Thymus (tissue), 11 donors: ENCODE measurements around the gene LFNG. TPM values are rescaled to one million over a fixed set of nuclear protein-coding genes. Genes with fewer than 3 reads are reported as not detected.
"Not testable (repeated sequence)": the region's sequence is repeated elsewhere in the genome, so short reads cannot be mapped to it uniquely, and the experiment has no call there.

Experiments used
- DNase-seq, 9 donors: peaks; one replicate each; pipeline ENCODE4 v3.0.0-alpha.2; 2013; ENCODE audit warnings: low spot score in 9 of 9, low read depth in 6 of 9, missing footprints in 1 of 9
- H3K27ac ChIP-seq, 2 donors: one replicate each; pipeline ENCODE4 v1.5.1; 2013; ENCODE audit warnings: control low read depth in 1 of 2, low read depth in 1 of 2, low read length in 1 of 2, mild to moderate bottlenecking in 1 of 2, moderate library complexity in 1 of 2
- H3K27me3 ChIP-seq, 2 donors: one replicate each; pipeline ENCODE4 v1.5.1; 2013; ENCODE audit warnings: low read length in 1 of 2; ENCODE audit not compliant: control insufficient read depth in 2 of 2, insufficient read depth in 1 of 2
- H3K36me3 ChIP-seq, 2 donors: one replicate each; pipeline ENCODE4 v1.5.1; 2013; ENCODE audit warnings: low read length in 1 of 2, mild to moderate bottlenecking in 1 of 2, moderate library complexity in 1 of 2; ENCODE audit not compliant: control insufficient read depth in 2 of 2, insufficient read depth in 2 of 2
- H3K4me1 ChIP-seq, 2 donors: one replicate each; pipeline ENCODE4 v1.5.1; 2013; ENCODE audit warnings: low read length in 2 of 2; ENCODE audit not compliant: control insufficient read depth in 2 of 2, insufficient read depth in 2 of 2
- H3K4me3 ChIP-seq, 2 donors: one replicate each; pipeline ENCODE4 v1.5.1; 2013; ENCODE audit warnings: low read length in 2 of 2, control low read depth in 1 of 2, mild to moderate bottlenecking in 1 of 2
- H3K9me3 ChIP-seq, 2 donors: one replicate each; pipeline ENCODE4 v1.5.1; 2013; ENCODE audit warnings: low read length in 1 of 2, mild to moderate bottlenecking in 1 of 2; ENCODE audit not compliant: control insufficient read depth in 2 of 2, insufficient read depth in 1 of 2
- WGBS: extraction: QIAGEN DNeasy Blood & Tissue Kit; methylation state at CpG from one replicate; pipeline ENCODE4 v1.1.7; 2013; 5-methylcytosine and 5-hydroxymethylcytosine counted together
- polyA plus RNA-seq: library from polyadenylated mRNA; stranded (reverse); fragments of 200-250 nt; gene quantifications from one replicate; pipeline ENCODE4 v1.2.3, GENCODE V29; 2013
- total RNA-seq: library from RNA; stranded (reverse); fragments of 120-200 nt; gene quantifications from one replicate; pipeline ENCODE4 v1.2.4, GENCODE V29; 2013
- donor health status: healthy.

Gene LFNG
- total and polyA plus RNA-seq, 2 donors, result 10.1 to 13.6 TPM

- peak; percentile 74 to 95 (median 86) for DNase-seq
- H3K9me3 ChIP-seq, result no peaks in the 10 kb centered on the region
- peaks cover 8 to 10% of the 10 kb centered on the region in 2 donors for H3K36me3 ChIP-seq
- peaks cover 0 to 4% of the 10 kb centered on the region in 2 donors for H3K27me3 ChIP-seq
- peak within 1 kb of the TSS; percentile 72 to 86 for H3K4me3 ChIP-seq
- WGBS, result under 1% methylated on average over 79 of the region's 79 CpGs
- peak within 1 kb of the TSS; percentile 99 for H3K27ac ChIP-seq
- H3K4me1 ChIP-seq, result peaks cover 13 to 38% of the 10 kb centered on the region in 2 donors
Observed at GRCh38 chr7:2555121-2556052, 35.8 kb downstream of the LFNG start, which contains the start of gene BRAT1. BRAT1 (minus strand) TSS chr7:2555524; CDS start chr7:2554431, 1,093 bp downstream.

GRCh38 chr7:2558629-2559282 lies 39.2 kb downstream of the LFNG start, which contains the start of gene IQCE:
IQCE (plus strand) TSS chr7:2558979; CDS start chr7:2559182, 203 bp downstream.
- H3K4me1 ChIP-seq, result peaks cover 13 to 36% of the 10 kb centered on the region in 2 donors

GRCh38 chr7:2559283-2559950 lies 39.8 kb downstream of the LFNG start:
- Histone ChIP-seq H3K9me3 (no peaks in the 10 kb centered on the region), H3K27me3 (peaks cover 0 to 4% of the 10 kb centered on the region in 2 donors), H3K4me3 (peak overlapping the region; percentile 53 to 61), H3K36me3 (no peaks in the 10 kb centered on the region), H3K27ac (no peak overlapping the region), H3K4me1 (peaks cover 8 to 30% of the 10 kb centered on the region in 2 donors)
- DNase-seq, result peak in 1 of 9 donors; percentile 25
- 23% methylated on average over 53 of the region's 53 CpGs for WGBS

More at GRCh38 chr7:2558629-2559282, 39.2 kb downstream of the LFNG start, which contains the start of gene IQCE:
- no peak within 1 kb of the TSS for H3K27ac ChIP-seq
- WGBS, result 3% methylated on average over 66 of the region's 66 CpGs
- peak within 1 kb of the TSS; percentile 53 to 61 for H3K4me3 ChIP-seq
- H3K9me3 ChIP-seq, result no peaks in the 10 kb centered on the region
- H3K27me3 ChIP-seq, result peaks cover 0 to 4% of the 10 kb centered on the region in 2 donors
- H3K36me3 ChIP-seq, result peaks cover 0 to under 1% of the 10 kb centered on the region in 2 donors
- DNase-seq, result peak; percentile 37 to 89 (median 73)

GRCh38 chr7:2563955-2564354 lies 44.4 kb downstream of the LFNG start:
- H3K36me3 ChIP-seq, H3K4me3 ChIP-seq, H3K27ac ChIP-seq, H3K27me3 ChIP-seq, H3K9me3 ChIP-seq, DNase-seq: not testable (repeated sequence)
- 97% methylated on average over 3 of the region's 3 CpGs for WGBS
- H3K4me1 ChIP-seq, result peaks cover 0 to 16% of the 10 kb centered on the region in 2 donors

GRCh38 chr7:2564970-2565540 lies 45.5 kb downstream of the LFNG start:
- 95% methylated on average over 12 of the region's 12 CpGs for WGBS
- no peak for DNase-seq
- Histone ChIP-seq H3K27me3 (no peaks in the 10 kb centered on the region), H3K4me1 (peaks cover 0 to 8% of the 10 kb centered on the region in 2 donors), H3K4me3 (no peak overlapping the region), H3K9me3 (no peaks in the 10 kb centered on the region), H3K36me3 (no peaks in the 10 kb centered on the region), H3K27ac (no peak overlapping the region)

GRCh38 chr7:2566348-2566889 lies 46.8 kb downstream of the LFNG start:
- H3K4me3 ChIP-seq, result no peak overlapping the region
- peaks cover 0 to 4% of the 10 kb centered on the region in 2 donors for H3K4me1 ChIP-seq
- DNase-seq, result no peak
- no peak overlapping the region for H3K27ac ChIP-seq
- no peaks in the 10 kb centered on the region for H3K9me3 ChIP-seq
- 94% methylated on average over 8 of the region's 8 CpGs for WGBS
- H3K27me3 ChIP-seq, result no peaks in the 10 kb centered on the region
- no peaks in the 10 kb centered on the region for H3K36me3 ChIP-seq

- H3K4me1 ChIP-seq, result peaks cover 0 to 4% of the 10 kb centered on the region in 2 donors
- H3K27me3 ChIP-seq, result no peaks in the 10 kb centered on the region
- H3K27ac ChIP-seq, result no peak overlapping the region
- H3K9me3 ChIP-seq, result no peaks in the 10 kb centered on the region
- H3K4me3 ChIP-seq, result no peak overlapping the region
- H3K36me3 ChIP-seq, result peaks cover 0 to 2% of the 10 kb centered on the region in 2 donors
- DNase-seq, result no peak
- WGBS, result 88% methylated on average over 28 of the region's 28 CpGs
Observed at GRCh38 chr7:2566890-2567678, 47.5 kb downstream of the LFNG start.
